SU-DHL-6 (cell line): ENCODE results near the gene MS4A10.

Experiments used
- EZH2phosphoT487 ChIP-seq: fragments of 200-600 bp; sonication (generic), shearing (Covaris generic); conservative IDR thresholded peaks from 2 replicates; pipeline ENCODE4 v1.6.1; 2018; ENCODE audit warnings: mild to moderate bottlenecking, antibody characterized with exemption, low read length, moderate library complexity, mixed read lengths
- TF ChIP-seq, protein P1 (sequence below): fragments of 200-600 bp; sonication (generic); IDR thresholded peaks from one replicate; pipeline ENCODE4 v1.5.1; 2017; ENCODE audit warnings: antibody characterized with exemption, mild to moderate bottlenecking, low read length, moderate library complexity; ENCODE audit not compliant: insufficient read depth, poor library complexity, severe bottlenecking

DNA sequence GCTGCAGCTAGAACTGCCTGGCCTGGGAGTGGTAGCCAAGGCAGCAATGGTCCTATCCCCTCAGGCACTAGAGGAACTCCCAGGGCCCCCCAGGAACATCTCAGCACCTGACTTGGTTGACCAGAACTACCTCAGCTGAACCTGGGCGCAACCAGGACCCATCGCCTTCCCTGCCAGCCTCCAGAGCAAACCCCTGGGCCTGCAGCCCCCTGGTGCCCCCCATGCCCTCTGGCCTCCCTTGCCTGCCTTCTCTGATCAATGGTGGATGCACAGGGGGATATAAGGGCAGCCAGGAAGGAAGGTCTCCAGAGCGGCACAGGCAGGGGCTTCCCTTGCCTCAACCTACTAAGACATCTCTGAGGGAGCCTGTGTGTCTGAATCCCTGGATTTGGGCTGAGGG lies 13.5 kb downstream of the MS4A10 start:
- TF ChIP-seq, protein P1, sequence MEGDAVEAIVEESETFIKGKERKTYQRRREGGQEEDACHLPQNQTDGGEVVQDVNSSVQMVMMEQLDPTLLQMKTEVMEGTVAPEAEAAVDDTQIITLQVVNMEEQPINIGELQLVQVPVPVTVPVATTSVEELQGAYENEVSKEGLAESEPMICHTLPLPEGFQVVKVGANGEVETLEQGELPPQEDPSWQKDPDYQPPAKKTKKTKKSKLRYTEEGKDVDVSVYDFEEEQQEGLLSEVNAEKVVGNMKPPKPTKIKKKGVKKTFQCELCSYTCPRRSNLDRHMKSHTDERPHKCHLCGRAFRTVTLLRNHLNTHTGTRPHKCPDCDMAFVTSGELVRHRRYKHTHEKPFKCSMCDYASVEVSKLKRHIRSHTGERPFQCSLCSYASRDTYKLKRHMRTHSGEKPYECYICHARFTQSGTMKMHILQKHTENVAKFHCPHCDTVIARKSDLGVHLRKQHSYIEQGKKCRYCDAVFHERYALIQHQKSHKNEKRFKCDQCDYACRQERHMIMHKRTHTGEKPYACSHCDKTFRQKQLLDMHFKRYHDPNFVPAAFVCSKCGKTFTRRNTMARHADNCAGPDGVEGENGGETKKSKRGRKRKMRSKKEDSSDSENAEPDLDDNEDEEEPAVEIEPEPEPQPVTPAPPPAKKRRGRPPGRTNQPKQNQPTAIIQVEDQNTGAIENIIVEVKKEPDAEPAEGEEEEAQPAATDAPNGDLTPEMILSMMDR: no peak
- no peak for TF ChIP-seq EZH2phosphoT487
